Lower leg skin (tissue), 4 donors: ENCODE measurements around the gene LIMS2. TPM values are rescaled to one million over a fixed set of nuclear protein-coding genes. Genes with fewer than 3 reads are reported as not detected.

ENCODE experiments used
- DNase-seq, 2 donors: peaks; one replicate each; pipeline ENCODE4 v3.0.0-alpha.2; 2019; ENCODE audit warnings: low spot score in 2 of 2
- H3K4me3 ChIP-seq: fragments of 200-600 bp; sonication (generic); 2 replicates; pipeline ENCODE4 v1.5.1; 2017; ENCODE audit warnings: mild to moderate bottlenecking, low read depth; ENCODE audit not compliant: poor library complexity, severe bottlenecking
- CTCF ChIP-seq, 3 donors: fragments of 450-650 bp; IDR thresholded peaks; one replicate each; pipeline ENCODE4 v1.5.1; 2016; ENCODE audit warnings: antibody characterized with exemption in 3 of 3, mild to moderate bottlenecking in 3 of 3, moderate library complexity in 2 of 3
- POLR2A ChIP-seq, 2 donors: fragments of 450-650 bp; IDR thresholded peaks; one replicate each; pipeline ENCODE4 v1.6.1; 2016 to 2017; ENCODE audit warnings: antibody characterized with exemption in 2 of 2, mild to moderate bottlenecking in 1 of 2, moderate library complexity in 1 of 2
- WGBS, 2 donors: methylation state at CpG; one replicate each; pipeline ENCODE4 v1.1.5; 2018; 5-methylcytosine and 5-hydroxymethylcytosine counted together
- intact Hi-C: fragments of 100-400 bp; cut with DNase I; formaldehyde crosslinking; loops from one replicate; pipeline ENCODE4 v1.15.0; 2023; ENCODE audit warnings: low total_unique reads
- total RNA-seq, 4 donors: library from RNA; depleted of rRNA; stranded (reverse); fragments of >200 nt; gene quantifications; one replicate each; pipeline ENCODE4 v1.1.0, GENCODE V29; 2016

Gene LIMS2
- total RNA-seq, 4 donors from 2014 or later: 7.5 to 19.4 (median 11.4) TPM

- DNase-seq: no peak
- H3K4me3 ChIP-seq: no peak overlapping the region
- TF ChIP-seq CTCF (IDR thresholded peaks at IDR 0.05): no peak
- TF ChIP-seq POLR2A (IDR thresholded peaks at IDR 0.05): no peak
- WGBS, 2 donors: 86 to 87% methylated on average over 16 of the region's 16 CpGs
- intact Hi-C loops: no loop called here
These were observed 19.9 kb downstream of the LIMS2 start for GRCh38 chr2:127655209-127656073.

- H3K4me3 ChIP-seq: no peak overlapping the region
- DNase-seq: no peak
- WGBS, 2 donors: 91 to 94% methylated on average over 8 of the region's 8 CpGs
- intact Hi-C loops: no loop called here
- TF ChIP-seq POLR2A (IDR thresholded peaks at IDR 0.05): no peak
- TF ChIP-seq CTCF (IDR thresholded peaks at IDR 0.05): no peak
These were observed 20.5 kb downstream of the LIMS2 start for GRCh38 chr2:127654838-127655175.

- intact Hi-C loops: no loop called here
- 89 to 90% methylated on average over 21 to 24 of the region's 24 CpGs for WGBS, 2 donors
- no peak overlapping the region for H3K4me3 ChIP-seq
- TF ChIP-seq CTCF (IDR thresholded peaks at IDR 0.05): no peak
- no peak for TF ChIP-seq POLR2A (IDR thresholded peaks at IDR 0.05)
- no peak for DNase-seq
These were observed 21.1 kb downstream of the LIMS2 start for GRCh38 chr2:127654084-127654837.

DNA sequence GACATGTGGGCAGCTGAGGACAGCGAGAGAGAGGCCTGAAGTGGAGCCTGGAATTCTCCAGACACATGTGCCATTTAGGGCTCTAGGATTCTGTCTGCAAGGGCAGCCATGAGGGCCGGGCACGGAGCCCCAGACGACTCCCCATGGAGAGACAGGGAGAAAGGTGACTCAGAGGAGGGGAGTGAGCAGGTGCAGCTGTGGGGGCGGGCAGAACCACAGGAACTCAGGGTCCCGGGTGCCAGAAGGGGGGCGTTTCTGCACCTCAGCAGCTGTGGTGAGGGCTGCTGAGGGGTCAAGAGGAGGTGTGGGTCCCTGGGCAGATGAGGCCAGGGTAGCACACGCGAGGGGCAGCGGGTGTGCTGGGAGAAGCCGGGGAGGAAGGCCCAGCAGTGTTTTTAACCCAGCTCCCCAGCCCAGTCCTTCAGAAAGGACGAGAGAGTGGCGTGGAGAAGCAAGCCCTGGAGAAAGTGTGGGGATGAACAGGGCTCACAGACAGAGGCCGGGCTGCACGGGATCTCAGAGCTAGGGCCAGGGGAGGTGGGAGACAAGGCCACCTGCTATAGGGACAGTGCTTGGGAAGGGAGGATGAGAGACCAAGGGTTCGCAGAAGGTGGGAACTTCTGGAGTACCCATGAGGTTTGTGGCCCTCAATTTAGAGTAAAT lies 21.8 kb downstream of the LIMS2 start:
- no peak for TF ChIP-seq CTCF (IDR thresholded peaks at IDR 0.05)
- no peak for TF ChIP-seq POLR2A (IDR thresholded peaks at IDR 0.05)
- intact Hi-C loops: no loop called here
- no peak for DNase-seq
- WGBS, 2 donors: 78 to 83% methylated on average over 16 of the region's 16 CpGs
- H3K4me3 ChIP-seq: no peak overlapping the region

DNA sequence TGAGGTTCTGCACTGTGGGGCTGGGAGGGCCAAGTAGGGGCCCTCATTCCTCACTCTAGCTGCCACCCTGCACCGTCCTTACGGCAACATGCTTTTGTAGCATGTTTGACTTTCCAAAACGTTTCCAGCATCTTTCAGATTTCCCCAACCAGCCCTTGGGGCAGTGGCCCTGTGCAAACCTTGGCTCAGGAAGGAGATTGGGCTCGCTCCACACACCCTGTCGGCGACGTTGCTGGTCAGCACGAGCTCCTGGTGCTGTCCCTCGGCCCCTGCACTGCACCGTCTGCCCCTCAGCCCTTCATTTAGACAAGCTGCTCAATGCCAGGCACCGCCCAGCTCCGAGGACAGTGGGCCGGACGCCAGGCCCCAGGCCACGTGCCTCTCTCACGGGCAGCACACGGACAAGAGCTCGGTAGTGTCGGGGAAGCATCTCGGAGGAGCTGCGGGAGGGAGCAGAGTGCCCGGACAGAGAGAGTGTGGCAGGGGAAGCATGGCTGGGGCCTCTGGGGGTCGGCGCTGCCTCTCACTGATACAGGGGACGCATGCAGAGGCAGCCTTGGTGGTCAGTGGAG lies 22.5 kb downstream of the LIMS2 start:
- intact Hi-C loops: no loop called here
- no peak for DNase-seq

More for the DNA sequence above, 22.5 kb downstream of the LIMS2 start:
- H3K4me3 ChIP-seq: no peak overlapping the region
- WGBS, 2 donors: 80 to 81% methylated on average over 25 of the region's 25 CpGs
- TF ChIP-seq CTCF (IDR thresholded peaks at IDR 0.05) (no peak), POLR2A (IDR thresholded peaks at IDR 0.05) (no peak)
